Left lung (tissue), 10 donors: ENCODE data around the gene KRTAP9-6. TPM values are rescaled to one million over a fixed set of nuclear protein-coding genes. Genes with fewer than 3 reads are reported as not detected.
A peak's percentile ranks its signal among the peaks of the same experiment; 100 is the strongest.

Experiments
- ATAC-seq: fragments of 200-7000 bp; cut with Tn5 transposase; one replicate; pipeline ENCODE4 v1.9.1; 2020; ENCODE audit warnings: moderate library complexity
- DNase-seq, 4 donors: peaks; one replicate each; pipeline ENCODE4 v3.0.0-alpha.2; 2013 to 2020
- H3K27ac ChIP-seq, 2 donors: fragments of 200-600 bp; sonication (generic) in 1 of 2; one replicate each; pipeline versions ENCODE4 v1.5.0 to v1.8.0; 2020 to 2021
- H3K27me3 ChIP-seq, 2 donors: fragments of 200-600 bp; sonication (generic) in 1 of 2; one replicate each; pipeline versions ENCODE4 v1.5.0 to v1.8.0; 2020 to 2021
- H3K36me3 ChIP-seq, 2 donors: fragments of 200-600 bp; sonication (generic) in 1 of 2; one replicate each; pipeline versions ENCODE4 v1.5.0 to v1.8.0; 2020 to 2021
- H3K4me1 ChIP-seq, 2 donors: fragments of 200-600 bp; one replicate each; pipeline ENCODE4 v1.8.0; 2021
- H3K4me3 ChIP-seq, 2 donors: fragments of 200-600 bp; sonication (generic) in 1 of 2; one replicate each; pipeline versions ENCODE4 v1.5.0 to v1.8.0; 2020 to 2021; ENCODE audit warnings: mild to moderate bottlenecking in 1 of 2
- H3K9me3 ChIP-seq, 2 donors: fragments of 200-600 bp; sonication (generic) in 1 of 2; one replicate each; pipeline versions ENCODE4 v1.5.0 to v1.8.0; 2020 to 2021
- intact Hi-C, 2 donors: fragments of 100-400 bp; cut with DNase I; formaldehyde crosslinking; loops; one replicate each; pipeline versions ENCODE4 v1.11.2 to v1.14.2; 2022
- polyA plus RNA-seq, 6 donors: library from polyadenylated mRNA; unstranded; fragments of 120-200 nt; gene quantifications; one replicate each; pipeline ENCODE4 v1.2.1, GENCODE V29; 2013; ENCODE audit not compliant: insufficient read length in 6 of 6
- total RNA-seq, 2 donors: library from RNA; stranded (reverse); fragmentation: NEBNext Ultra II Directional; extraction: Animal tissue kit (Norgen Biotek cat#: 25700); gene quantifications; one replicate each; pipeline ENCODE4 v1.2.1, GENCODE V29; 2021
- TF ChIP-seq, protein P1 (sequence below), 2 donors: fragments of 200-600 bp; sonication (generic) in 1 of 2; IDR thresholded peaks; one replicate each; pipeline versions ENCODE4 v1.5.0 to v1.8.0; 2021; ENCODE audit warnings: antibody characterized with exemption in 2 of 2
- donor health status: DM: no; HTN: yes; CAD: no.
- donor health status: DM: no; HTN: no; CAD: no.

Gene KRTAP9-6
- total and polyA plus RNA-seq, 8 donors = 0.13 to 0.25 (median 0.23) TPM; not detected in 5

- no peak overlapping the region for H3K27ac ChIP-seq
- TF ChIP-seq, protein P1, sequence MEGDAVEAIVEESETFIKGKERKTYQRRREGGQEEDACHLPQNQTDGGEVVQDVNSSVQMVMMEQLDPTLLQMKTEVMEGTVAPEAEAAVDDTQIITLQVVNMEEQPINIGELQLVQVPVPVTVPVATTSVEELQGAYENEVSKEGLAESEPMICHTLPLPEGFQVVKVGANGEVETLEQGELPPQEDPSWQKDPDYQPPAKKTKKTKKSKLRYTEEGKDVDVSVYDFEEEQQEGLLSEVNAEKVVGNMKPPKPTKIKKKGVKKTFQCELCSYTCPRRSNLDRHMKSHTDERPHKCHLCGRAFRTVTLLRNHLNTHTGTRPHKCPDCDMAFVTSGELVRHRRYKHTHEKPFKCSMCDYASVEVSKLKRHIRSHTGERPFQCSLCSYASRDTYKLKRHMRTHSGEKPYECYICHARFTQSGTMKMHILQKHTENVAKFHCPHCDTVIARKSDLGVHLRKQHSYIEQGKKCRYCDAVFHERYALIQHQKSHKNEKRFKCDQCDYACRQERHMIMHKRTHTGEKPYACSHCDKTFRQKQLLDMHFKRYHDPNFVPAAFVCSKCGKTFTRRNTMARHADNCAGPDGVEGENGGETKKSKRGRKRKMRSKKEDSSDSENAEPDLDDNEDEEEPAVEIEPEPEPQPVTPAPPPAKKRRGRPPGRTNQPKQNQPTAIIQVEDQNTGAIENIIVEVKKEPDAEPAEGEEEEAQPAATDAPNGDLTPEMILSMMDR (IDR thresholded peaks at IDR 0.05) = no peak
- ATAC-seq = no peak
- H3K4me3 ChIP-seq = no peak overlapping the region
- H3K9me3 ChIP-seq = no peaks in the 10 kb centered on the region
- no peak for DNase-seq
- H3K27me3 ChIP-seq = peaks cover 0 to 11% of the 10 kb centered on the region in 2 donors
- H3K36me3 ChIP-seq = no peaks in the 10 kb centered on the region
- intact Hi-C loops = no loop called here
- H3K4me1 ChIP-seq = peaks cover 0 to 5% of the 10 kb centered on the region in 2 donors
Observed at GRCh38 chr17:41302981-41303380, 37.8 kb downstream of the KRTAP9-6 start.

DNA sequence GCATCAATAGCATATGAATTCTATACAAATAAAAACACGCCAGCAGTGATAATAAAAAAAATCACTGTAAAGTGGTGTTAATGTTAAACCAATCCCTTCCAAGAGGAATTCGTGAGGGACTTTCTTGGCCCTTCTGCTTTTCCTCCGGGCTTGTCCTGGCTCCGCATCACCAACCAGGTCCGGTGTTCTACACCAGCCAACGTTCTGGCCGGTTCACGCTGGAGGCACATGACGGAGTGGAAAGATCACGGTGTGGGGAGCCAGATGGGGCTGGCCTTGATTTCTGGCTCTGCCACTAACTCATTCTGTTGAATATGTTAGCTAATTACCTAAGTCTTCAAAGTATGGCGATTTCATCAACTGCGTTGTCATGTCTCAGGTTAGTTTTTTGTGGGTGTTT lies 38.9 kb downstream of the KRTAP9-6 start:
- H3K4me1 ChIP-seq = peaks cover 0 to 16% of the 10 kb centered on the region in 2 donors
- H3K27me3 ChIP-seq = peaks cover 0 to 15% of the 10 kb centered on the region in 2 donors
- H3K9me3 ChIP-seq = no peaks in the 10 kb centered on the region
- intact Hi-C loops = no loop called here
- DNase-seq = no peak
- H3K4me3 ChIP-seq = no peak overlapping the region
- no peak for ATAC-seq
- H3K27ac ChIP-seq = no peak overlapping the region
- H3K36me3 ChIP-seq = no peaks in the 10 kb centered on the region
- TF ChIP-seq, protein P1 (IDR thresholded peaks at IDR 0.05) = no peak

GRCh38 chr17:41307647-41308046 lies 42.5 kb downstream of the KRTAP9-6 start:
- Histone ChIP-seq H3K4me1 (peaks cover 0 to 19% of the 10 kb centered on the region in 2 donors), H3K4me3 (peak overlapping the region in 1 of 2 donors; percentile 11), H3K36me3 (no peaks in the 10 kb centered on the region), H3K9me3 (no peaks in the 10 kb centered on the region), H3K27ac (peak overlapping the region in 1 of 2 donors; percentile 84), H3K27me3 (peaks cover 0 to 21% of the 10 kb centered on the region in 2 donors)
- TF ChIP-seq, protein P1 (IDR thresholded peaks at IDR 0.05) = no peak
- ATAC-seq = peak; percentile 24
- intact Hi-C loops = no loop called here
- DNase-seq = peak in 2 of 4 donors; percentile 56 to 88

- Histone ChIP-seq H3K27me3 (peaks cover 0 to 21% of the 10 kb centered on the region in 2 donors), H3K27ac (peak overlapping the region in 1 of 2 donors; percentile 84), H3K4me1 (peaks cover 0 to 19% of the 10 kb centered on the region in 2 donors), H3K9me3 (no peaks in the 10 kb centered on the region), H3K4me3 (peak overlapping the region in 1 of 2 donors; percentile 11), H3K36me3 (no peaks in the 10 kb centered on the region)
- TF ChIP-seq, protein P1 (IDR thresholded peaks at IDR 0.05) = no peak
- intact Hi-C loops = no loop called here
- peak in 2 of 4 donors; percentile 51 to 67 for DNase-seq
- ATAC-seq = peak; percentile 52
Observed at GRCh38 chr17:41308251-41308917, 43.2 kb downstream of the KRTAP9-6 start.

- Histone ChIP-seq H3K9me3 (no peaks in the 10 kb centered on the region), H3K27me3 (peaks cover 0 to 21% of the 10 kb centered on the region in 2 donors), H3K4me1 (peaks cover 0 to 19% of the 10 kb centered on the region in 2 donors), H3K4me3 (peak within 1 kb of the TSS in 1 of 2 donors; percentile 11), H3K36me3 (no peaks in the 10 kb centered on the region), H3K27ac (peak within 1 kb of the TSS in 1 of 2 donors; percentile 84)
- TF ChIP-seq, protein P1 (IDR thresholded peaks at IDR 0.05) = no peak
- ATAC-seq (no peak), DNase-seq (peak in 1 of 4 donors; percentile 69)
- intact Hi-C loops = no loop called here
Observed at GRCh38 chr17:41308918-41309359, 43.8 kb downstream of the KRTAP9-6 start, which contains the start of gene KRTAP16-1. Gene KRTAP16-1, minus strand, starts transcription at chr17:41309309. Its CDS starts 56 bp downstream, at chr17:41309253.
